OCI-LY3 (cell line): Measurements from ENCODE around the gene FABP6.

Source experiments
- EZH2phosphoT487 ChIP-seq: fragments of 200-600 bp; shearing (Covaris generic); IDR thresholded peaks from 2 replicates; pipeline ENCODE4 v1.6.1; 2018; ENCODE audit warnings: antibody characterized with exemption, mixed run types, low read depth
- TF ChIP-seq, protein P1 (sequence below): fragments of 200-600, 300-600 bp; sonication (generic); IDR thresholded peaks from 2 replicates; pipeline ENCODE4 v1.5.1; 2014; ENCODE audit warnings: antibody characterized with exemption, low read length, low read depth

DNA sequence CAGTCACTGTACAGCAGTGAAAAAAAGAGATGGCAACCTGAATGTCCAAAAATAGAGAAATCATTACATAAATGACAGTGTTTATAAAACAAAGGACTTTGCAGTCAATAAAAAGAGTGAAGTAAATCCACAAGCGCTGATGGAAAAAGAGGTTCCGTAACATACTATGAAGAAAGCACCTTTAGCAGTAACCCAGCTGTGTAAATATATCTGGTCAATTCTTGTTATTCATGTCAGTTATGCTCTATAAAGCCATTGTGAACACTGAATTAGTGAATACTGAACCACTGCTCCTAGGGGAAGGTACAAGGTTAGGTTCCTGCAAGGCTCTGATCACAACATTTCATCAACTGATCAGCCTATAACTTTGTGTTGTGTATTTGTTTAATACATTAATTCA, 43.6 kb downstream of the FABP6 start:
- TF ChIP-seq, protein P1, sequence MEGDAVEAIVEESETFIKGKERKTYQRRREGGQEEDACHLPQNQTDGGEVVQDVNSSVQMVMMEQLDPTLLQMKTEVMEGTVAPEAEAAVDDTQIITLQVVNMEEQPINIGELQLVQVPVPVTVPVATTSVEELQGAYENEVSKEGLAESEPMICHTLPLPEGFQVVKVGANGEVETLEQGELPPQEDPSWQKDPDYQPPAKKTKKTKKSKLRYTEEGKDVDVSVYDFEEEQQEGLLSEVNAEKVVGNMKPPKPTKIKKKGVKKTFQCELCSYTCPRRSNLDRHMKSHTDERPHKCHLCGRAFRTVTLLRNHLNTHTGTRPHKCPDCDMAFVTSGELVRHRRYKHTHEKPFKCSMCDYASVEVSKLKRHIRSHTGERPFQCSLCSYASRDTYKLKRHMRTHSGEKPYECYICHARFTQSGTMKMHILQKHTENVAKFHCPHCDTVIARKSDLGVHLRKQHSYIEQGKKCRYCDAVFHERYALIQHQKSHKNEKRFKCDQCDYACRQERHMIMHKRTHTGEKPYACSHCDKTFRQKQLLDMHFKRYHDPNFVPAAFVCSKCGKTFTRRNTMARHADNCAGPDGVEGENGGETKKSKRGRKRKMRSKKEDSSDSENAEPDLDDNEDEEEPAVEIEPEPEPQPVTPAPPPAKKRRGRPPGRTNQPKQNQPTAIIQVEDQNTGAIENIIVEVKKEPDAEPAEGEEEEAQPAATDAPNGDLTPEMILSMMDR: no peak
- no peak for TF ChIP-seq EZH2phosphoT487
